Measurements from ENCODE around the gene STARD4. TPM values are rescaled to one million over a fixed set of nuclear protein-coding genes. Genes with fewer than 3 reads are reported as not detected.

Gene STARD4
- polyA plus RNA-seq, 1 of the 3 experiments (the other 2 are of a cell fraction): 10.0 TPM

GRCh38 chr5:111494355-111494999 lies 17.9 kb downstream of the STARD4 start:
- Histone ChIP-seq H3K27me3 (ENCODE audit: insufficient read depth) (no peaks in the 10 kb centered on the region), H3K4me3 (ENCODE audit: low read depth in 2 of 2, low read length in 1 of 2) (no peak overlapping the region), H3K27ac (ENCODE audit: low read depth in 2 of 2, low read length in 1 of 2) (peak overlapping the region; percentile 20 to 89; a peak in 3 of 4 replicates), H3K4me2 (no peak overlapping the region), H3K4me1 (ENCODE audit: control insufficient read depth in 1 of 2, insufficient read depth in 2 of 2, low read depth in 1 of 2, low read length in 1 of 2) (peaks cover 8 to 17% of the 10 kb centered on the region in 2 experiments; a peak in 3 of 4 replicates), H3K9ac (no peak overlapping the region), H3F3A (replicated peaks; ENCODE audit: insufficient read depth) (no peaks in the 10 kb centered on the region), H2AFZ (ENCODE audit: low read depth) (no peak overlapping the region; the same call in 1 of the 2 replicates), H4K20me1 (ENCODE audit: insufficient read depth) (no peaks in the 10 kb centered on the region), H3K9me3 (no peaks in the 10 kb centered on the region), H3K9me2 (no peaks in the 10 kb centered on the region), H3K36me3 (replicated peaks in 1 of 2; ENCODE audit: control insufficient read depth in 1 of 2, insufficient read depth in 2 of 2, low read length in 1 of 2) (peaks cover 12 to 38% of the 10 kb centered on the region in 2 experiments), H3K79me2 (ENCODE audit: insufficient read depth) (no peaks in the 10 kb centered on the region)
- DNase-seq: no peak
- 98% methylated on average over 2 of the region's 2 CpGs for WGBS (ENCODE audit: low lambda C conversion rate)
- no peak for TF ChIP-seq IRF3 (IDR thresholded peaks at IDR 0.05; ENCODE audit: low read depth, low read length)
- TF ChIP-seq GABPA (IDR thresholded peaks at IDR 0.05; ENCODE audit: low read depth): no peak
- no peak for TF ChIP-seq RCOR1 (IDR thresholded peaks at IDR 0.05; ENCODE audit: low read length)
- TF ChIP-seq JUND (IDR thresholded peaks at IDR 0.05): no peak
- no peak for TF ChIP-seq NRF1 (IDR thresholded peaks at IDR 0.05; ENCODE audit: low read depth, low read length)
- TF ChIP-seq MEF2A (IDR thresholded peaks at IDR 0.05; ENCODE audit: borderline replicate concordance, low read depth): no peak
- no peak for TF ChIP-seq SMC3 (IDR thresholded peaks at IDR 0.05; ENCODE audit: low read depth, low read length)
- no peak for TF ChIP-seq RFX5 (IDR thresholded peaks at IDR 0.05; ENCODE audit: low read length)
- TF ChIP-seq RXRA (IDR thresholded peaks at IDR 0.05; ENCODE audit: borderline replicate concordance, low read depth): no peak
- TF ChIP-seq EZH2phosphoT487 (IDR thresholded peaks at IDR 0.05; ENCODE audit: borderline replicate concordance, low read depth): no peak
- TF ChIP-seq, protein P1, sequence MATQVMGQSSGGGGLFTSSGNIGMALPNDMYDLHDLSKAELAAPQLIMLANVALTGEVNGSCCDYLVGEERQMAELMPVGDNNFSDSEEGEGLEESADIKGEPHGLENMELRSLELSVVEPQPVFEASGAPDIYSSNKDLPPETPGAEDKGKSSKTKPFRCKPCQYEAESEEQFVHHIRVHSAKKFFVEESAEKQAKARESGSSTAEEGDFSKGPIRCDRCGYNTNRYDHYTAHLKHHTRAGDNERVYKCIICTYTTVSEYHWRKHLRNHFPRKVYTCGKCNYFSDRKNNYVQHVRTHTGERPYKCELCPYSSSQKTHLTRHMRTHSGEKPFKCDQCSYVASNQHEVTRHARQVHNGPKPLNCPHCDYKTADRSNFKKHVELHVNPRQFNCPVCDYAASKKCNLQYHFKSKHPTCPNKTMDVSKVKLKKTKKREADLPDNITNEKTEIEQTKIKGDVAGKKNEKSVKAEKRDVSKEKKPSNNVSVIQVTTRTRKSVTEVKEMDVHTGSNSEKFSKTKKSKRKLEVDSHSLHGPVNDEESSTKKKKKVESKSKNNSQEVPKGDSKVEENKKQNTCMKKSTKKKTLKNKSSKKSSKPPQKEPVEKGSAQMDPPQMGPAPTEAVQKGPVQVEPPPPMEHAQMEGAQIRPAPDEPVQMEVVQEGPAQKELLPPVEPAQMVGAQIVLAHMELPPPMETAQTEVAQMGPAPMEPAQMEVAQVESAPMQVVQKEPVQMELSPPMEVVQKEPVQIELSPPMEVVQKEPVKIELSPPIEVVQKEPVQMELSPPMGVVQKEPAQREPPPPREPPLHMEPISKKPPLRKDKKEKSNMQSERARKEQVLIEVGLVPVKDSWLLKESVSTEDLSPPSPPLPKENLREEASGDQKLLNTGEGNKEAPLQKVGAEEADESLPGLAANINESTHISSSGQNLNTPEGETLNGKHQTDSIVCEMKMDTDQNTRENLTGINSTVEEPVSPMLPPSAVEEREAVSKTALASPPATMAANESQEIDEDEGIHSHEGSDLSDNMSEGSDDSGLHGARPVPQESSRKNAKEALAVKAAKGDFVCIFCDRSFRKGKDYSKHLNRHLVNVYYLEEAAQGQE (IDR thresholded peaks at IDR 0.05; ENCODE audit: low read depth, low read length): no peak
- TF ChIP-seq FOSL2 (IDR thresholded peaks at IDR 0.05; ENCODE audit: borderline replicate concordance, low read depth): no peak
- TF ChIP-seq PBX3 (IDR thresholded peaks at IDR 0.05): no peak
- no peak for TF ChIP-seq POLR2AphosphoS5 (IDR thresholded peaks at IDR 0.05; ENCODE audit: low read depth, low read length)
- TF ChIP-seq TEAD4 (IDR thresholded peaks at IDR 0.05; ENCODE audit: borderline replicate concordance, insufficient read depth): no peak
- TF ChIP-seq EP300 (IDR thresholded peaks at IDR 0.05; ENCODE audit: borderline replicate concordance in 1 of 2, low read depth in 1 of 2, low read length in 1 of 2): no peak
- no peak for TF ChIP-seq FOXM1 (IDR thresholded peaks at IDR 0.05; ENCODE audit: low read depth)
- TF ChIP-seq TCF12 (IDR thresholded peaks at IDR 0.05): no peak
- no peak for TF ChIP-seq ELF1 (IDR thresholded peaks at IDR 0.05)
- CTCF ChIA-PET: interaction anchor here (0.7 to 2.0 kb wide), 5 partner anchors 9 to 756 kb away, joined by 3 to 6 read pairs (median 4); partner anchors contain the start of gene SLC25A46
- POLR2A ChIA-PET: interaction anchor here (1.4 kb wide), 1 partner anchor 17 kb away, joined by 5 read pairs; no protein-coding TSS in a partner anchor

Data from SK-N-SH (cell line).